GM10248 (cell line): ENCODE data around the gene POP7.

ENCODE experiments used
- CTCF ChIA-PET: fragments of 300-600 bp; sonication (Branson Sonifier 250); formaldehyde crosslinking; extraction: SDS; loops from one replicate; lab custom pipeline; 2021; ENCODE audit warnings: antibody characterized with exemption; lab: Yijun Ruan, JAX
- POLR2A ChIA-PET: fragments of 350-650 bp; sonication (Branson Sonifier 250); formaldehyde crosslinking; extraction: SDS; loops from one replicate; lab custom pipeline; 2020; ENCODE audit warnings: antibody characterized with exemption; lab: Yijun Ruan, JAX
- DNase-seq: peaks from one replicate; pipeline ENCODE4 v3.0.0; 2012; ENCODE audit errors: extremely low spot score
- CTCF ChIP-seq: IDR thresholded peaks from 2 replicates; pipeline ENCODE4 v1.5.1; 2012; ENCODE audit warnings: mild to moderate bottlenecking, low read depth; ENCODE audit errors: extremely low read depth, missing control alignments, control extremely low read depth

The POP7 gene

GRCh38 chr7:100679129-100679926, 26.6 kb upstream of the POP7 start:
- no peak for DNase-seq
- POLR2A ChIA-PET = no interaction called here
- TF ChIP-seq CTCF = no peak
- CTCF ChIA-PET = interaction anchor here (2.8 to 8.9 kb wide), 2 partner anchors 12 to 26 kb away, joined by 14 to 106 read pairs; partner anchors contain the start of gene POP7

- DNase-seq = no peak
- TF ChIP-seq CTCF = no peak
- POLR2A ChIA-PET = interaction anchor here (0.5 kb wide), 1 partner anchor 31 kb away, joined by 3 read pairs; no protein-coding TSS in a partner anchor
- CTCF ChIA-PET = interaction anchor here (2.8 to 8.9 kb wide), 2 partner anchors 11 to 26 kb away, joined by 14 to 106 read pairs; partner anchors contain the start of gene POP7
Observed at GRCh38 chr7:100679927-100680575, 25.9 kb upstream of the POP7 start.

- DNase-seq = no peak
- no peak for TF ChIP-seq CTCF
- ChIA-PET CTCF (interaction anchor here (2.8 to 8.9 kb wide), 2 partner anchors 10 to 25 kb away, joined by 14 to 106 read pairs; partner anchors contain the start of gene POP7), POLR2A (no interaction called here)
Observed at GRCh38 chr7:100680576-100681271, 25.2 kb upstream of the POP7 start.

- ChIA-PET CTCF (interaction anchor here (1.6 to 8.9 kb wide), 3 partner anchors 9 to 171 kb away, joined by 5 to 106 read pairs (median 14); partner anchors contain the start of genes POP7 and SLC12A9), POLR2A (no interaction called here)
- DNase-seq = no peak
- no peak for TF ChIP-seq CTCF
Observed at GRCh38 chr7:100681491-100682227, 24.3 kb upstream of the POP7 start.

GRCh38 chr7:100682228-100682741, 23.6 kb upstream of the POP7 start:
- no peak for DNase-seq
- POLR2A ChIA-PET = interaction anchor here (1.0 kb wide), 1 partner anchor 9 kb away, joined by 3 read pairs; the partner anchor contains the start of gene GNB2
- no peak for TF ChIP-seq CTCF
- CTCF ChIA-PET = interaction anchor here (1.6 to 8.9 kb wide), 4 partner anchors 9 to 170 kb away, joined by 5 to 106 read pairs (median 10); partner anchors contain the start of genes POP7 and SLC12A9
